Measurements from ENCODE around the gene MPG. TPM values are rescaled to one million over a fixed set of nuclear protein-coding genes. Genes with fewer than 3 reads are reported as not detected.

Gene MPG
- total and polyA plus RNA-seq, 10 of the 15 experiments (the other 5 are each of a cell fraction or from before 2014, with no cell fraction given) = 0.32 to 193 (median 55.7) TPM

DNA sequence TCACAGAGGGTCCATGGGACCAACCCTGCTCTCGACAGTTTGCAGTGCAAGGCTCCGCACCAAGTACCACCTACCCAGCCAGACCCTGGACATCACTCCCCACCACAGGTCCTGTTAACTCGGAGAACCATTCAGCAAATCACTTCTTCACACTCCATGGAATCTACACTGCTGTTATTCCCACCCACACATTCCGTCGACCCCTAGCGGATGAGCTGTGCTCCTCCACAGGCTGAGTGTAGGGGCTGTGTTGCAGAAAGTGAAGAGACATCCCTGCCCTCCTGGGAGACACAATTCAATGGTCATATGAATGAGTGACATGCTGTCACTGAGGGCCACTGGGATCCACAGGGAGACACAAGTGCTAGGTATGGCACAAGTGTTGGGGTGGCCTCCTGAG, 27.5 kb downstream of the MPG start (continued):
- TF ChIP-seq, protein P1, sequence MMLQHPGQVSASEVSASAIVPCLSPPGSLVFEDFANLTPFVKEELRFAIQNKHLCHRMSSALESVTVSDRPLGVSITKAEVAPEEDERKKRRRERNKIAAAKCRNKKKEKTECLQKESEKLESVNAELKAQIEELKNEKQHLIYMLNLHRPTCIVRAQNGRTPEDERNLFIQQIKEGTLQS (IDR thresholded peaks at IDR 0.05; ENCODE audit: borderline replicate concordance, extremely low read depth, low read depth, low read length) = no peak
- TF ChIP-seq HDAC2 (IDR thresholded peaks at IDR 0.05) (no peak), CREM (IDR thresholded peaks at IDR 0.05; ENCODE audit: low read depth) (no peak), ZNF24 (IDR thresholded peaks at IDR 0.05) (no peak), TCF3 (IDR thresholded peaks at IDR 0.05; ENCODE audit: borderline replicate concordance, insufficient read depth, low read depth, low read length) (no peak), CHD4 (IDR thresholded peaks at IDR 0.05) (no peak), SP1 (IDR thresholded peaks at IDR 0.05; ENCODE audit: low read depth, low read length) (no peak), TCF12 (IDR thresholded peaks at IDR 0.05; ENCODE audit: low read depth, low read length) (no peak), IKZF1 (conservative IDR thresholded peaks at IDR 0.05) (no peak), SUPT20H (IDR thresholded peaks at IDR 0.05; ENCODE audit: borderline replicate concordance, control insufficient read depth, low read depth, low read length) (no peak)
- TF ChIP-seq, protein P2, sequence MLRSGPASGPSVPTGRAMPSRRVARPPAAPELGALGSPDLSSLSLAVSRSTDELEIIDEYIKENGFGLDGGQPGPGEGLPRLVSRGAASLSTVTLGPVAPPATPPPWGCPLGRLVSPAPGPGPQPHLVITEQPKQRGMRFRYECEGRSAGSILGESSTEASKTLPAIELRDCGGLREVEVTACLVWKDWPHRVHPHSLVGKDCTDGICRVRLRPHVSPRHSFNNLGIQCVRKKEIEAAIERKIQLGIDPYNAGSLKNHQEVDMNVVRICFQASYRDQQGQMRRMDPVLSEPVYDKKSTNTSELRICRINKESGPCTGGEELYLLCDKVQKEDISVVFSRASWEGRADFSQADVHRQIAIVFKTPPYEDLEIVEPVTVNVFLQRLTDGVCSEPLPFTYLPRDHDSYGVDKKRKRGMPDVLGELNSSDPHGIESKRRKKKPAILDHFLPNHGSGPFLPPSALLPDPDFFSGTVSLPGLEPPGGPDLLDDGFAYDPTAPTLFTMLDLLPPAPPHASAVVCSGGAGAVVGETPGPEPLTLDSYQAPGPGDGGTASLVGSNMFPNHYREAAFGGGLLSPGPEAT (IDR thresholded peaks at IDR 0.05; ENCODE audit: low read depth) = no peak
- TF ChIP-seq, protein P3, sequence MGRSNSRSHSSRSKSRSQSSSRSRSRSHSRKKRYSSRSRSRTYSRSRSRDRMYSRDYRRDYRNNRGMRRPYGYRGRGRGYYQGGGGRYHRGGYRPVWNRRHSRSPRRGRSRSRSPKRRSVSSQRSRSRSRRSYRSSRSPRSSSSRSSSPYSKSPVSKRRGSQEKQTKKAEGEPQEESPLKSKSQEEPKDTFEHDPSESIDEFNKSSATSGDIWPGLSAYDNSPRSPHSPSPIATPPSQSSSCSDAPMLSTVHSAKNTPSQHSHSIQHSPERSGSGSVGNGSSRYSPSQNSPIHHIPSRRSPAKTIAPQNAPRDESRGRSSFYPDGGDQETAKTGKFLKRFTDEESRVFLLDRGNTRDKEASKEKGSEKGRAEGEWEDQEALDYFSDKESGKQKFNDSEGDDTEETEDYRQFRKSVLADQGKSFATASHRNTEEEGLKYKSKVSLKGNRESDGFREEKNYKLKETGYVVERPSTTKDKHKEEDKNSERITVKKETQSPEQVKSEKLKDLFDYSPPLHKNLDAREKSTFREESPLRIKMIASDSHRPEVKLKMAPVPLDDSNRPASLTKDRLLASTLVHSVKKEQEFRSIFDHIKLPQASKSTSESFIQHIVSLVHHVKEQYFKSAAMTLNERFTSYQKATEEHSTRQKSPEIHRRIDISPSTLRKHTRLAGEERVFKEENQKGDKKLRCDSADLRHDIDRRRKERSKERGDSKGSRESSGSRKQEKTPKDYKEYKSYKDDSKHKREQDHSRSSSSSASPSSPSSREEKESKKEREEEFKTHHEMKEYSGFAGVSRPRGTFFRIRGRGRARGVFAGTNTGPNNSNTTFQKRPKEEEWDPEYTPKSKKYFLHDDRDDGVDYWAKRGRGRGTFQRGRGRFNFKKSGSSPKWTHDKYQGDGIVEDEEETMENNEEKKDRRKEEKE (IDR thresholded peaks at IDR 0.05) = no peak

Measured in GM12878 (cell line).